OCI-LY1 (cell line): Measurements from ENCODE around the gene FGGY.

Experiments used
- EZH2 ChIP-seq: fragments of 200-600 bp; sonication (generic), shearing (Covaris generic); IDR thresholded peaks from 2 replicates; pipeline ENCODE4 v1.8.0; 2017; ENCODE audit warnings: borderline replicate concordance, mixed run types, mild to moderate bottlenecking, antibody characterized with exemption, low read length, moderate library complexity, mixed read lengths
- TF ChIP-seq, protein P1 (sequence below): fragments of 200-600 bp; sonication (generic), shearing (Covaris generic); IDR thresholded peaks from 2 replicates; pipeline ENCODE4 v1.5.1; 2017; ENCODE audit warnings: mild to moderate bottlenecking, antibody characterized with exemption, low read length, moderate library complexity, mixed read lengths

GRCh38 chr1:59354709-59355337 is 57.9 kb downstream of the FGGY start:
- TF ChIP-seq, protein P1, sequence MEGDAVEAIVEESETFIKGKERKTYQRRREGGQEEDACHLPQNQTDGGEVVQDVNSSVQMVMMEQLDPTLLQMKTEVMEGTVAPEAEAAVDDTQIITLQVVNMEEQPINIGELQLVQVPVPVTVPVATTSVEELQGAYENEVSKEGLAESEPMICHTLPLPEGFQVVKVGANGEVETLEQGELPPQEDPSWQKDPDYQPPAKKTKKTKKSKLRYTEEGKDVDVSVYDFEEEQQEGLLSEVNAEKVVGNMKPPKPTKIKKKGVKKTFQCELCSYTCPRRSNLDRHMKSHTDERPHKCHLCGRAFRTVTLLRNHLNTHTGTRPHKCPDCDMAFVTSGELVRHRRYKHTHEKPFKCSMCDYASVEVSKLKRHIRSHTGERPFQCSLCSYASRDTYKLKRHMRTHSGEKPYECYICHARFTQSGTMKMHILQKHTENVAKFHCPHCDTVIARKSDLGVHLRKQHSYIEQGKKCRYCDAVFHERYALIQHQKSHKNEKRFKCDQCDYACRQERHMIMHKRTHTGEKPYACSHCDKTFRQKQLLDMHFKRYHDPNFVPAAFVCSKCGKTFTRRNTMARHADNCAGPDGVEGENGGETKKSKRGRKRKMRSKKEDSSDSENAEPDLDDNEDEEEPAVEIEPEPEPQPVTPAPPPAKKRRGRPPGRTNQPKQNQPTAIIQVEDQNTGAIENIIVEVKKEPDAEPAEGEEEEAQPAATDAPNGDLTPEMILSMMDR = no peak
- TF ChIP-seq EZH2 = no peak
